Activated T-cell treated with anti-CD3 and anti-CD28 coated beads, Interleukin-2, amount 50 U/mL, for 4 hours (primary cell): ENCODE results near the gene PLAAT3. TPM values are rescaled to one million over a fixed set of nuclear protein-coding genes. Genes with fewer than 3 reads are reported as not detected.
"Not testable (repeated sequence)": the region's sequence is repeated elsewhere in the genome, so short reads cannot be mapped to it uniquely, and the experiment has no call there.

ENCODE experiments used
- ATAC-seq, 2 donors: fragments of 200-7000 bp; cut with Tn5 transposase; one replicate each; pipeline ENCODE4 v1.10.0; 2021
- DNase-seq: peaks from one replicate; pipeline ENCODE4 v3.0.0-alpha.2; 2020
- H3K27me3 Mint-ChIP-seq: one replicate; pipeline ENCODE4 v1.8.0; 2021; ENCODE audit warnings: low read depth, mixed read lengths
- H3K36me3 Mint-ChIP-seq: one replicate; pipeline ENCODE4 v1.8.0; 2022; ENCODE audit warnings: mixed read lengths; ENCODE audit not compliant: insufficient read depth
- H3K4me1 Mint-ChIP-seq: one replicate; pipeline ENCODE4 v1.8.0; 2021; ENCODE audit warnings: low read depth, mixed read lengths
- H3K4me3 Mint-ChIP-seq: one replicate; pipeline ENCODE4 v1.8.0; 2021; ENCODE audit warnings: mild to moderate bottlenecking, moderate library complexity, mixed read lengths
- H3K9me3 Mint-ChIP-seq: one replicate; pipeline ENCODE4 v1.8.0; 2021; ENCODE audit warnings: mixed read lengths
- total RNA-seq, 3 donors: library from RNA; stranded (reverse); gene quantifications; one replicate each; pipeline ENCODE4 v1.2.1, GENCODE V29; 2021

The PLAAT3 gene
- total RNA-seq, 3 donors from 2014 or later, result 0.63 to 1.7 (median 0.90) TPM

GRCh38 chr11:63617686-63618085, 3.5 kb upstream of the PLAAT3 start:
- not testable (repeated sequence) for H3K4me3 Mint-ChIP-seq, H3K27me3 Mint-ChIP-seq

DNA sequence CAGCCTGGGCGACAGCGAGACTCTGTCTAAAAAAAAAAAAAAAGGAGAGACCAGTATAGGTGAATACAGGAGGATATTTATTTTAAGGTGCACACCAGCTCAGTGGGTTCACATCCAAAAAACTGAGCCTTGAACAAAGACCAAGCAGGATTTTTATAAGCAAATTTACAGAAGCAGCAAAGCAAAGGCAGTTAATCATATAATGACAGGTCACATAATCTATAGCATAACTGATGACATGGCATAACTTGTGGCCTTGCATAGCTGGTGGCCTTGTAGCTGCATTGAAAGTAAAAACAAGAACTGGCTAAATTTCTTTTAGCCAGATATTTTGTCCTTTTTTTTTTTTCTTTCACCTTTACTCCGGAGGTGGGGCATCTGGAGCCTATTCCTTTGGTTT, 2.7 kb upstream of the PLAAT3 start:
- Mint-ChIP-seq H3K27me3 (no peaks in the 10 kb centered on the region), H3K9me3 (no peaks in the 10 kb centered on the region), H3K4me3 (no peak overlapping the region), H3K36me3 (no peaks in the 10 kb centered on the region), H3K4me1 (peaks cover 11% of the 10 kb centered on the region)
- DNase-seq (no peak), ATAC-seq (no peak)

More at GRCh38 chr11:63617686-63618085, 3.5 kb upstream of the PLAAT3 start:
- DNase-seq, H3K36me3 Mint-ChIP-seq, H3K9me3 Mint-ChIP-seq, ATAC-seq: not testable (repeated sequence)
- peaks cover 11% of the 10 kb centered on the region for H3K4me1 Mint-ChIP-seq

DNA sequence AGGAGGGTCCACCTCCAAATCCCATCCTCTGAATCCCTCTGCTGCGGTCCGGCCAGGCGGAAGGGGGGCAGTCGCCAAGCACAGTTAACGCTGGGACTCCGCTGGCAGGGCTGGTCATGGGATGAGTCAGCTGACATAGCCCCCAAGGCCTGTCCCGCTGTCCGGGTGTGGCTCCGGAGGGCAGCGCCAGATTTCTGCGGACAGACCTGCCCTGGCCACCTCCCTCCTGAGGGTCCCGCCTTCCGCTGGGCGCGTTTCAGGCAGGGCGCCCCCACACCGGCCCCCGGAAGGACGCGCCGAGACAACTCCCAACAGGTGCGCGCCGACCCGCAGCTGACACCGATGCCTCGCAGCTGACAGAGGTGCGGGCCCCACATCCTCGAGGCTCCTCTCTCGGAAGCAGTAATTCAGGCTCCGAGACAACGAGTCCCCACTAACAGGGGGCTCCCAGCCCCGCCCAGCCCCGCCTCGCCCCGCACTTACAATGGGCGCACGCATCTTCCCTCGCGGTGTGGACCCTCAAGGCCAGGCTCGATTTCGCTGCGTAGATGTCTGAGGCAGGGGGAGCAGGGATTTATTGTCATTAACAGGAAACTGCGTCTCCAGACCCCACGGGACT, 607 bp downstream of the PLAAT3 start:
- Mint-ChIP-seq H3K4me1 (peaks cover 10% of the 10 kb centered on the region), H3K9me3 (no peaks in the 10 kb centered on the region), H3K36me3 (no peaks in the 10 kb centered on the region), H3K27me3 (no peaks in the 10 kb centered on the region), H3K4me3 (peak overlapping the region; percentile 80)
- peak; percentile 68 to 77 for ATAC-seq
- DNase-seq, result peak; percentile 17

DNA sequence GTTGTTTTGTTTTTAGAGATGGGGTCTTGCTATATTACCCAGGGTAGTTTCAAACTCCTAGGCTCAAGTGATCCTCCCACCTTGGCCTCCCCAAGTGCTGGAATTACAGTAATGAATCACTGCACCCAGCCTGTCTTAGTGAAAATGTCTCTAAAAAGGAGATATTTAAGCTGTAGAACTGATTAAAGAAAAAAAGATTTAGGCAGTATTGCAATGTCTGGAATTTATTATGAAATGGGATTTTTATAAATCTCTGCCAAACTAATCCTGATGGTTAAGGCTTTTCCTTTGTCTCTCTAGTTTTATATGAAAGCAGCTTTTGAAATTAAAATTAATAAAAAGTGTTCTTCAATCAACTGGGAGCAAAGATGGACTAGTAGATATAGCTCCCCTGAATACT, 2.1 kb downstream of the PLAAT3 start:
- H3K9me3 Mint-ChIP-seq, result no peaks in the 10 kb centered on the region
- ATAC-seq, result no peak
- no peak for DNase-seq
- H3K4me1 Mint-ChIP-seq, result peaks cover 10% of the 10 kb centered on the region
- H3K36me3 Mint-ChIP-seq, result no peaks in the 10 kb centered on the region
- H3K27me3 Mint-ChIP-seq, result no peaks in the 10 kb centered on the region
- no peak overlapping the region for H3K4me3 Mint-ChIP-seq

DNA sequence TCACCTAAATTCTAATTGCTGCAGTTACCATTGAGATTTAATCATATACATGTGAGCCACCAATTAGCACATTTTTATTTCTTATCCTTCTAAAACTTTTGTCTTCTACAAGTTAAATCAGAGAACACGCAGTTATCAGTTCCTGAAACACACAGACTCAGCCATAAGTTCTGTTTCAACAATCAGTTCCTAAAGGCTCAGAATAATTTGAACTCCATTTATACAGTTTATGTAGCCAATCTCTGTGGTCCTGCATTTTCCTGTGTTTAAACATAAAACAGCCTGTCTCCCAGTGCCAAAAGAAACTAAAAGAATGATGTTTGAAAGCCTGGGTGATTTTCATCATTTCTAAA, 2.9 kb downstream of the PLAAT3 start:
- ATAC-seq (no peak), DNase-seq (no peak)
- Mint-ChIP-seq H3K4me3 (no peak overlapping the region), H3K9me3 (no peaks in the 10 kb centered on the region), H3K27me3 (no peaks in the 10 kb centered on the region), H3K4me1 (peaks cover 10% of the 10 kb centered on the region), H3K36me3 (no peaks in the 10 kb centered on the region)

- Mint-ChIP-seq H3K4me1 (peaks cover 10% of the 10 kb centered on the region), H3K27me3 (no peaks in the 10 kb centered on the region), H3K4me3 (no peak overlapping the region), H3K9me3 (no peaks in the 10 kb centered on the region), H3K36me3 (no peaks in the 10 kb centered on the region)
- no peak for ATAC-seq
- DNase-seq, result no peak
Observed at GRCh38 chr11:63610604-63611394, 3.4 kb downstream of the PLAAT3 start.

DNA sequence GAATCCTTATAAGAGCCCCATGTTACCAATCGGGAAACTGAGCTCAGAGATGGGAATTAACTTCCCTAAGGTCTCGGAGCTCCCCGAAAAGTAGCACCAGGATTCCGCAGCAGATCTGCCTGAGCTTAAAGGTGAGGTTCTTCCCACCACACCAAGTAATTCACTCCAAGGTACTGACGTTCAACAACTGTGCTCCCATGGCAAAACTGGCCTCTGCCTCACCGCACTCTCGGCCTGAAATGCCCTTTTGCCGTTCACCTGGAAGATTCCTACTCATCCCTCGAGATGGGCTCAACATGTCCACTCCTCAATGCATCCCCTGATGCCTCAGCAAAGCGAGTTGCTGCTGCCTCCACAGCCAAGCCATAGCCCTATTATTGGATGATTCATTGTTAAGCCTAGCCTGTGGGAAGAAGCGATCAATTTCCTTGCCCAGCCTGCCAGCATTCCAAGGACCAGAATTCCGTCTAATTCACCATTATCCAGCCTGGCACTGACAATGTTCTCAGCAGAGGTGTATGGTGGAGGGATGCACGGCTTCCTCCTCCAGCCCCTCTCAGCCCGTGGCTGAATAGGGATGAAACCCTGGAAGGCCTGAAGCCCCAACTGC, 4.2 kb downstream of the PLAAT3 start:
- Mint-ChIP-seq H3K4me3 (no peak overlapping the region), H3K9me3 (no peaks in the 10 kb centered on the region), H3K36me3 (no peaks in the 10 kb centered on the region), H3K27me3 (no peaks in the 10 kb centered on the region), H3K4me1 (peaks cover 10% of the 10 kb centered on the region)
- no peak for DNase-seq
- ATAC-seq, result no peak

GRCh38 chr11:63609536-63609935, 4.7 kb downstream of the PLAAT3 start:
- Mint-ChIP-seq H3K4me3 (no peak overlapping the region), H3K36me3 (no peaks in the 10 kb centered on the region), H3K27me3 (no peaks in the 10 kb centered on the region), H3K4me1 (peaks cover 10% of the 10 kb centered on the region), H3K9me3 (no peaks in the 10 kb centered on the region)
- ATAC-seq (no peak), DNase-seq (no peak)

GRCh38 chr11:63608353-63609345, 5.6 kb downstream of the PLAAT3 start:
- H3K4me1 Mint-ChIP-seq, result peaks cover 8% of the 10 kb centered on the region
- no peaks in the 10 kb centered on the region for H3K9me3 Mint-ChIP-seq
- no peaks in the 10 kb centered on the region for H3K36me3 Mint-ChIP-seq
- ATAC-seq, result no peak
- no peak for DNase-seq
- H3K4me3 Mint-ChIP-seq, result no peak overlapping the region
- no peaks in the 10 kb centered on the region for H3K27me3 Mint-ChIP-seq

- DNase-seq, result no peak
- no peak for ATAC-seq
- no peaks in the 10 kb centered on the region for H3K9me3 Mint-ChIP-seq
- H3K4me1 Mint-ChIP-seq, result no peaks in the 10 kb centered on the region
- H3K27me3 Mint-ChIP-seq, result no peaks in the 10 kb centered on the region
- H3K4me3 Mint-ChIP-seq, result no peak overlapping the region
- H3K36me3 Mint-ChIP-seq, result no peaks in the 10 kb centered on the region
Observed at GRCh38 chr11:63603180-63603518, 11.1 kb downstream of the PLAAT3 start.

DNA sequence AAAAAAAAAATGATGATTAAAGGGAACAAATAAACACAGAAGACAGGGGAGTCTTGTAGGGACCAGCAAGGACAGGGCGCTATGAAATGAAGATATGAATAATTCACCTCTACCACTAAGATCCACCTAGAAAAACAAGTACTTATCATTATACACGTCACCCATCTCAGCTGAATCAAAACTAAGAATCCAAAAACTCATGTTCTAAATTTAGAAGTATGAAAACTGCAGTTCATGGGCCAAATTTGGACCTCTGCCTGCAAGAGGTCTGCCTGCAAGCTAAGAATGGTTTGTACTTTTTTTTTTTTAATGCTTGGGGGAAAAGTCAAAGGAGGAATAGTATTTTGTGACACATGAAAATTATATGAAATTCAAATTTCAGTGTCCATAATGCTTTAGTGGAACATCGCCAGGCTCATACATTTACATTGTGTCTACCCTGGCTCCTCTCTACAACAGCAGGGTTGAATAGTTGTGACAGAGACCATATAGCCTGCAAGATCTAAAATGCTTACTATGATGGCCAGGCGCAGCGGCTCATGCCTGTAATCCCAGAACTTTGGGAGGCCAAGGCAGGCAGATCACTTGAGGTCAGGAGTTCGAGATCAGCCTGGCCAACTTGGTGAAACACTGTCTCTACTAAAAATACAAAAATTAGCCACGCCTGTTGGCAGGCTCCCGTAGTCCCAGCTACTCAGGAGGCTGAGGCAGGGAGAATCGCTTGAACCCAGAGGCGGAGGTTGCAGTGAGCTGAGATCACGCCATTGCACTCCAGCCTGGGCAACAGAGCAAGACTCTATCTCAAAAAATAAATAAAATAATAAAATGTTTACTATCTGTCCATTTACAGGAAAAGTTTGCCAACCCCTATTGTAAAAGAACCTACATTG, 11.7 kb downstream of the PLAAT3 start:
- DNase-seq, H3K4me3 Mint-ChIP-seq, H3K36me3 Mint-ChIP-seq, H3K9me3 Mint-ChIP-seq, H3K27me3 Mint-ChIP-seq, H3K4me1 Mint-ChIP-seq, ATAC-seq: not testable (repeated sequence)

GRCh38 chr11:63599211-63600122, 14.8 kb downstream of the PLAAT3 start:
- Mint-ChIP-seq H3K36me3 (no peaks in the 10 kb centered on the region), H3K4me3 (no peak overlapping the region), H3K4me1 (no peaks in the 10 kb centered on the region), H3K27me3 (no peaks in the 10 kb centered on the region), H3K9me3 (no peaks in the 10 kb centered on the region)
- DNase-seq, result no peak
- ATAC-seq, result no peak

GRCh38 chr11:63598556-63598955, 15.7 kb downstream of the PLAAT3 start:
- Mint-ChIP-seq H3K36me3 (no peaks in the 10 kb centered on the region), H3K4me1 (no peaks in the 10 kb centered on the region), H3K27me3 (no peaks in the 10 kb centered on the region), H3K9me3 (no peaks in the 10 kb centered on the region), H3K4me3 (no peak overlapping the region)
- DNase-seq (no peak), ATAC-seq (no peak)
